Esophagus squamous epithelium (tissue), 4 donors: ENCODE results near the gene CTRB2.

Experiments used
- POLR2A ChIP-seq, 4 donors: fragments of 450-650 bp; IDR thresholded peaks; one replicate each; pipeline ENCODE4 v1.6.1; 2017; ENCODE audit warnings: antibody characterized with exemption in 4 of 4, mild to moderate bottlenecking in 4 of 4, moderate library complexity in 3 of 4
- TF ChIP-seq, protein P1 (sequence below), 6 experiments: fragments of 450-650 bp in 4 of 6; fragments of 200-600 bp in 2 of 6; sonication (generic) in 2 of 6; IDR thresholded peaks; one replicate each; pipeline ENCODE4 v1.5.1; 2016 to 2019; ENCODE audit warnings: antibody characterized with exemption in 6 of 6, mild to moderate bottlenecking in 4 of 6, moderate library complexity in 4 of 6

DNA sequence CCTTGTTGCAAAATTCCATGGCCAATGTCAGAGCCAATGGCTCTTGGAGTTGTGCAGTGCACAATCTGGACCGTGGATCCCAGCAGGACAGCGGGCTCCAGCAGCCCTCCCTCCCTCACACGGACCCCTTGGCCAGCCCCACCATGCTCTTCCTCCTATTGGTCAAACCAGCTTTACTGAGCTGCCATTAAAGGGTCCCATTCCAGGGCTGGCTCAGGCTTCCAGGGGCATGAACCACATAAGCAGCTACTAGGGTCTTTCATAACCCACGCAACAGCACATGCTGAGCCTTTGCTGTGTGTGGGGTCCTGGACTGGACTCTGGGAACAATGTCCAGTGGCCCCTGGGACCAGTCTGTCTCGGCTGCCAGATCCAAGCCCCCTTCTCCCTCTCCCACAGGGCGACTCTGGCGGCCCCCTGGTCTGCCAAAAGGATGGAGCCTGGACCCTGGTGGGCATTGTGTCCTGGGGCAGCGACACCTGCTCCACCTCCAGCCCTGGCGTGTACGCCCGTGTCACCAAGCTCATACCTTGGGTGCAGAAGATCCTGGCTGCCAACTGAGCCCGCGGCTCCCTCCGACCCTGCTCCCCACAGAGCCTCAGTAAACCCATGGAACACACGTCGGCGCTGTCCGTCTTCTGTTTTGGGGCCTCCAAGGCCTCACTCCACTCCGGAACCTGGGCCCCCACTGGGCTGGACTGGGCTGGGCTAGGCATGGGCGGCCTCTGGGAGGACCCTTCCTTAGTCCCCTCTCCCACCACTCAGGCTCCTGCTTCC is 17.5 kb upstream of the CTRB2 start:
- TF ChIP-seq, protein P1, sequence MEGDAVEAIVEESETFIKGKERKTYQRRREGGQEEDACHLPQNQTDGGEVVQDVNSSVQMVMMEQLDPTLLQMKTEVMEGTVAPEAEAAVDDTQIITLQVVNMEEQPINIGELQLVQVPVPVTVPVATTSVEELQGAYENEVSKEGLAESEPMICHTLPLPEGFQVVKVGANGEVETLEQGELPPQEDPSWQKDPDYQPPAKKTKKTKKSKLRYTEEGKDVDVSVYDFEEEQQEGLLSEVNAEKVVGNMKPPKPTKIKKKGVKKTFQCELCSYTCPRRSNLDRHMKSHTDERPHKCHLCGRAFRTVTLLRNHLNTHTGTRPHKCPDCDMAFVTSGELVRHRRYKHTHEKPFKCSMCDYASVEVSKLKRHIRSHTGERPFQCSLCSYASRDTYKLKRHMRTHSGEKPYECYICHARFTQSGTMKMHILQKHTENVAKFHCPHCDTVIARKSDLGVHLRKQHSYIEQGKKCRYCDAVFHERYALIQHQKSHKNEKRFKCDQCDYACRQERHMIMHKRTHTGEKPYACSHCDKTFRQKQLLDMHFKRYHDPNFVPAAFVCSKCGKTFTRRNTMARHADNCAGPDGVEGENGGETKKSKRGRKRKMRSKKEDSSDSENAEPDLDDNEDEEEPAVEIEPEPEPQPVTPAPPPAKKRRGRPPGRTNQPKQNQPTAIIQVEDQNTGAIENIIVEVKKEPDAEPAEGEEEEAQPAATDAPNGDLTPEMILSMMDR (IDR thresholded peaks at IDR 0.05): no peak
- TF ChIP-seq POLR2A (IDR thresholded peaks at IDR 0.05): no peak
